Colonic mucosa (tissue), 4 donors: ENCODE results near the gene RHOBTB3. TPM values are rescaled to one million over a fixed set of nuclear protein-coding genes. Genes with fewer than 3 reads are reported as not detected.

ENCODE experiments used
- DNase-seq: peaks from one replicate; pipeline ENCODE4 v3.0.0-alpha.2; 2020
- H3K27ac ChIP-seq: fragments of 200-600 bp; one replicate; pipeline ENCODE4 v1.8.0; 2021
- H3K27me3 ChIP-seq: fragments of 200-600 bp; one replicate; pipeline ENCODE4 v1.8.0; 2021
- H3K36me3 ChIP-seq: fragments of 200-600 bp; one replicate; pipeline ENCODE4 v1.8.0; 2021
- H3K4me1 ChIP-seq: fragments of 200-600 bp; one replicate; pipeline ENCODE4 v1.8.0; 2021; ENCODE audit warnings: mild to moderate bottlenecking
- H3K4me3 ChIP-seq: fragments of 200-600 bp; one replicate; pipeline ENCODE4 v1.8.0; 2021
- H3K9ac ChIP-seq, 2 donors: one replicate each; pipeline ENCODE4 v1.7.0; 2013; ENCODE audit warnings: control low read depth in 2 of 2, low read depth in 2 of 2, low read length in 2 of 2
- H3K9me3 ChIP-seq: fragments of 200-600 bp; one replicate; pipeline ENCODE4 v1.8.0; 2021
- CTCF ChIP-seq: fragments of 200-600 bp; IDR thresholded peaks from one replicate; pipeline ENCODE4 v1.8.0; 2022; ENCODE audit warnings: antibody characterized with exemption, mild to moderate bottlenecking
- intact Hi-C: fragments of 100-400 bp; cut with DNase I; formaldehyde crosslinking; loops from one replicate; pipeline ENCODE4 v1.14.1; 2022
- total RNA-seq, 2 donors: library from RNA; stranded (reverse); fragmentation: NEBNext Ultra II Directional in 1 of 2; extraction: Animal tissue kit (Norgen Biotek cat#: 25700) in 1 of 2; gene quantifications; one replicate each; pipeline ENCODE4 v1.2.1, GENCODE V29; 2021
- donor health status: healthy.
- donor health status: DM: no; HTN: no; CAD: no.
- donor health status: DM: no; HTN: no; CAD: no.

Gene RHOBTB3
- total RNA-seq, 2 donors from 2014 or later = 50.0 to 59.0 TPM

- Histone ChIP-seq H3K4me3 (no peak overlapping the region), H3K9me3 (no peaks in the 10 kb centered on the region), H3K36me3 (no peaks in the 10 kb centered on the region), H3K27me3 (no peaks in the 10 kb centered on the region), H3K27ac (no peak overlapping the region), H3K4me1 (peaks cover 8% of the 10 kb centered on the region), H3K9ac (no peak overlapping the region)
- no peak for DNase-seq
- intact Hi-C loops = no loop called here
- TF ChIP-seq CTCF = no peak
Measured at GRCh38 chr5:95718738-95719137, 12.4 kb upstream of the RHOBTB3 start.

- H3K36me3 ChIP-seq = no peaks in the 10 kb centered on the region
- intact Hi-C loops = no loop called here
- no peak overlapping the region for H3K9ac ChIP-seq
- H3K9me3 ChIP-seq = no peaks in the 10 kb centered on the region
- no peak for TF ChIP-seq CTCF
- H3K4me1 ChIP-seq = peaks cover 8% of the 10 kb centered on the region
- H3K27ac ChIP-seq = no peak overlapping the region
- no peak overlapping the region for H3K4me3 ChIP-seq
- no peaks in the 10 kb centered on the region for H3K27me3 ChIP-seq
- no peak for DNase-seq
Measured at GRCh38 chr5:95720094-95720786, 10.9 kb upstream of the RHOBTB3 start.

- no peaks in the 10 kb centered on the region for H3K9me3 ChIP-seq
- no peaks in the 10 kb centered on the region for H3K36me3 ChIP-seq
- DNase-seq = no peak
- no peak overlapping the region for H3K4me3 ChIP-seq
- peaks cover 8% of the 10 kb centered on the region for H3K4me1 ChIP-seq
- intact Hi-C loops = no loop called here
- H3K27me3 ChIP-seq = no peaks in the 10 kb centered on the region
- no peak overlapping the region for H3K27ac ChIP-seq
- no peak for TF ChIP-seq CTCF
- H3K9ac ChIP-seq = no peak overlapping the region
Measured at GRCh38 chr5:95721582-95722295, 9.4 kb upstream of the RHOBTB3 start.

- Histone ChIP-seq H3K4me3 (no peak overlapping the region), H3K9me3 (no peaks in the 10 kb centered on the region), H3K9ac (no peak overlapping the region), H3K4me1 (no peaks in the 10 kb centered on the region), H3K27ac (no peak overlapping the region), H3K36me3 (no peaks in the 10 kb centered on the region), H3K27me3 (no peaks in the 10 kb centered on the region)
- intact Hi-C loops = no loop called here
- DNase-seq = no peak
- no peak for TF ChIP-seq CTCF
Measured at GRCh38 chr5:95723632-95724369, 7.3 kb upstream of the RHOBTB3 start.

GRCh38 chr5:95725071-95725820, 5.9 kb upstream of the RHOBTB3 start:
- Histone ChIP-seq H3K27ac (no peak overlapping the region), H3K36me3 (no peaks in the 10 kb centered on the region), H3K9me3 (no peaks in the 10 kb centered on the region), H3K27me3 (no peaks in the 10 kb centered on the region), H3K4me1 (no peaks in the 10 kb centered on the region), H3K9ac (no peak overlapping the region), H3K4me3 (no peak overlapping the region)
- no peak for TF ChIP-seq CTCF
- DNase-seq = no peak
- intact Hi-C loops = no loop called here
